ENCODE results near the gene CADPS. TPM values are rescaled to one million over a fixed set of nuclear protein-coding genes. Genes with fewer than 3 reads are reported as not detected.

The CADPS gene
- polyA plus RNA-seq, 1 donor (not counting 4 experiments of a cell fraction or from before 2014, with no cell fraction given), result not detected

GRCh38 chr3:62919784-62920465 is 44.7 kb upstream of the CADPS start:
- H3K27me3 ChIP-seq (ENCODE audit: control insufficient read depth, extremely low read depth, insufficient read depth, low read length), result no peaks in the 10 kb centered on the region
- no peak overlapping the region for H3K27ac ChIP-seq (ENCODE audit: control insufficient read depth, insufficient read depth, low read length)
- H3K9ac ChIP-seq (ENCODE audit: control insufficient read depth, extremely low read depth, insufficient read depth, low read length), result no peak overlapping the region
- TF ChIP-seq EZH2 (IDR thresholded peaks at IDR 0.05; ENCODE audit: low read length) (no peak), CTCF (optimal IDR thresholded peaks at IDR 0.05 in 1 of 3, IDR thresholded peaks at IDR 0.05 in 1 of 3, conservative IDR thresholded peaks at IDR 0.05 in 1 of 3; ENCODE audit: extremely low read depth in 1 of 3, insufficient read depth in 2 of 3, low read length in 3 of 3) (no peak)
- no peak overlapping the region for H3K4me3 ChIP-seq (ENCODE audit: control insufficient read depth in 2 of 3, extremely low read depth in 1 of 3, insufficient read depth in 2 of 3, low read depth in 1 of 3, low read length in 3 of 3)
- DNase-seq (ENCODE audit: low read depth, low spot score) (no peak), FAIRE-seq (no peak)
- no peaks in the 10 kb centered on the region for H3K79me2 ChIP-seq (ENCODE audit: control insufficient read depth, insufficient read depth, low read length)
- no peaks in the 10 kb centered on the region for H3K4me1 ChIP-seq (ENCODE audit: control insufficient read depth, extremely low read depth, insufficient read depth, low read length)
- dilution Hi-C loops (cut with MboI; ENCODE audit: extremely low pct_ligation_motif_present, low sequenced_read_pairs), result no loop called here
- no peak overlapping the region for H3K4me2 ChIP-seq (ENCODE audit: control insufficient read depth, extremely low read depth, insufficient read depth, low read depth, low read length)
- H3K9me1 ChIP-seq (ENCODE audit: control insufficient read depth, extremely low read depth, insufficient read depth, low read length), result no peaks in the 10 kb centered on the region
- H3K9me3 ChIP-seq (ENCODE audit: control insufficient read depth, low read depth, low read length), result no peaks in the 10 kb centered on the region
- H2AFZ ChIP-seq (ENCODE audit: control insufficient read depth, low read length), result no peak overlapping the region
- no peaks in the 10 kb centered on the region for H3K36me3 ChIP-seq (ENCODE audit: control insufficient read depth in 2 of 2, extremely low read depth in 1 of 2, insufficient read depth in 2 of 2, low read length in 2 of 2)
- no peaks in the 10 kb centered on the region for H4K20me1 ChIP-seq (ENCODE audit: control insufficient read depth, extremely low read depth, insufficient read depth, low read length)

- Histone ChIP-seq H3K27me3 (ENCODE audit: control insufficient read depth, extremely low read depth, insufficient read depth, low read length) (no peaks in the 10 kb centered on the region), H3K4me3 (ENCODE audit: control insufficient read depth in 2 of 3, extremely low read depth in 1 of 3, insufficient read depth in 2 of 3, low read depth in 1 of 3, low read length in 3 of 3) (no peak overlapping the region), H3K9ac (ENCODE audit: control insufficient read depth, extremely low read depth, insufficient read depth, low read length) (no peak overlapping the region), H3K27ac (ENCODE audit: control insufficient read depth, insufficient read depth, low read length) (no peak overlapping the region), H3K9me3 (ENCODE audit: control insufficient read depth, low read depth, low read length) (no peaks in the 10 kb centered on the region), H4K20me1 (ENCODE audit: control insufficient read depth, extremely low read depth, insufficient read depth, low read length) (no peaks in the 10 kb centered on the region), H3K4me2 (ENCODE audit: control insufficient read depth, extremely low read depth, insufficient read depth, low read depth, low read length) (no peak overlapping the region), H3K36me3 (ENCODE audit: control insufficient read depth in 2 of 2, extremely low read depth in 1 of 2, insufficient read depth in 2 of 2, low read length in 2 of 2) (no peaks in the 10 kb centered on the region), H3K79me2 (ENCODE audit: control insufficient read depth, insufficient read depth, low read length) (no peaks in the 10 kb centered on the region), H3K4me1 (ENCODE audit: control insufficient read depth, extremely low read depth, insufficient read depth, low read length) (no peaks in the 10 kb centered on the region), H3K9me1 (ENCODE audit: control insufficient read depth, extremely low read depth, insufficient read depth, low read length) (no peaks in the 10 kb centered on the region), H2AFZ (ENCODE audit: control insufficient read depth, low read length) (no peak overlapping the region)
- TF ChIP-seq EZH2 (IDR thresholded peaks at IDR 0.05; ENCODE audit: low read length) (no peak), CTCF (optimal IDR thresholded peaks at IDR 0.05 in 1 of 3, IDR thresholded peaks at IDR 0.05 in 1 of 3, conservative IDR thresholded peaks at IDR 0.05 in 1 of 3; ENCODE audit: extremely low read depth in 1 of 3, insufficient read depth in 2 of 3, low read length in 3 of 3) (no peak)
- FAIRE-seq (no peak), DNase-seq (ENCODE audit: low read depth, low spot score) (no peak)
- dilution Hi-C loops (cut with MboI; ENCODE audit: extremely low pct_ligation_motif_present, low sequenced_read_pairs), result no loop called here
These were observed 43.6 kb upstream of the CADPS start for GRCh38 chr3:62918777-62919176.
